MG63 (cell line): ENCODE data around the gene NFATC2. TPM values are rescaled to one million over a fixed set of nuclear protein-coding genes. Genes with fewer than 3 reads are reported as not detected.
"Not testable (repeated sequence)": the region's sequence is repeated elsewhere in the genome, so short reads cannot be mapped to it uniquely, and the experiment has no call there.

ENCODE experiments used
- DNase-seq: peaks from one replicate; pipeline ENCODE4 v3.0.0-alpha.2; 2020
- H3K27me3 ChIP-seq: fragments of 250-450 bp; sonication (Bioruptor Pico); 2 replicates; pipeline ENCODE4 v1.5.1; 2020; ENCODE audit warnings: mild to moderate bottlenecking, moderate library complexity
- H3K36me3 ChIP-seq: fragments of 250-450 bp; sonication (Bioruptor Pico); 2 replicates; pipeline ENCODE4 v1.5.1; 2020; ENCODE audit warnings: mild to moderate bottlenecking, moderate library complexity
- H3K4me3 ChIP-seq: fragments of 250-450 bp; sonication (Bioruptor Pico); 2 replicates; pipeline ENCODE4 v1.5.1; 2020; ENCODE audit warnings: mild to moderate bottlenecking, moderate library complexity
- H3K9me3 ChIP-seq: fragments of 250-450 bp; sonication (Bioruptor Pico); 2 replicates; pipeline ENCODE4 v1.5.1; 2020; ENCODE audit warnings: mild to moderate bottlenecking, moderate library complexity
- total RNA-seq: library from RNA; depleted of rRNA; stranded (reverse); fragments of >200 nt; shearing (Covaris generic); gene quantifications from 2 replicates; pipeline ENCODE4 v1.2.3, GENCODE V29; 2014; ENCODE audit warnings: low replicate concordance

NFATC2 gene
- total RNA-seq, 1 experiment from 2014 or later = not detected

DNA sequence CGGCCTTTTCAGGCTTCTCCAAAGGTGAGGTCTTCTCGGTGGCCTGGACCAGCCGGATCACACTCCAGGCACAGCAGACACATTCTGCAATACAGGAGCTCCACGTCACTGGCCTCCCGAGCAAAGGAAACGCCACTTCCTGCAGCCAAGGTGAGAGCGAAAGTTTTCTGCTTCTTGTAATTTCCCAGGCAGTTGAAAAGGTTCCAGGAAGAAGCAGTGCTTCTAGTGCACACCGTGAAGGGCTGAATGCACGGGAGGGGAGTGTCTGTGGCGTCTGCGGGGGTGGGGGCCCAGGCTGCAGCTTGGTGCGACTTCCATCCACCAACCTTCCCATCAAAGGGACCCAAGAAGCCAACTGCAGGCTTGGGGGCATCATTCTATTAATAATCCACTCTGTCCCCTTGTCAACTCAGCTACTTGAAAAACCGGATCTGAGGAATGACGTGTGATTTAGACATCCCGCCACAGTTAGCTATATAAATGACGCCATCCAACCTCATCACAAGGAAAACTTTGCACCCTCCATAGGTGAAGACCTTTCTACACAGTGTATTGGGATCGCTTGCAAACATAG is 61.1 kb downstream of the NFATC2 start:
- Histone ChIP-seq H3K27me3 (no peaks in the 10 kb centered on the region), H3K9me3 (peaks cover 5% of the 10 kb centered on the region; the same call in 1 of the 2 replicates), H3K4me3 (no peak overlapping the region), H3K36me3 (no peaks in the 10 kb centered on the region)
- DNase-seq = no peak

DNA sequence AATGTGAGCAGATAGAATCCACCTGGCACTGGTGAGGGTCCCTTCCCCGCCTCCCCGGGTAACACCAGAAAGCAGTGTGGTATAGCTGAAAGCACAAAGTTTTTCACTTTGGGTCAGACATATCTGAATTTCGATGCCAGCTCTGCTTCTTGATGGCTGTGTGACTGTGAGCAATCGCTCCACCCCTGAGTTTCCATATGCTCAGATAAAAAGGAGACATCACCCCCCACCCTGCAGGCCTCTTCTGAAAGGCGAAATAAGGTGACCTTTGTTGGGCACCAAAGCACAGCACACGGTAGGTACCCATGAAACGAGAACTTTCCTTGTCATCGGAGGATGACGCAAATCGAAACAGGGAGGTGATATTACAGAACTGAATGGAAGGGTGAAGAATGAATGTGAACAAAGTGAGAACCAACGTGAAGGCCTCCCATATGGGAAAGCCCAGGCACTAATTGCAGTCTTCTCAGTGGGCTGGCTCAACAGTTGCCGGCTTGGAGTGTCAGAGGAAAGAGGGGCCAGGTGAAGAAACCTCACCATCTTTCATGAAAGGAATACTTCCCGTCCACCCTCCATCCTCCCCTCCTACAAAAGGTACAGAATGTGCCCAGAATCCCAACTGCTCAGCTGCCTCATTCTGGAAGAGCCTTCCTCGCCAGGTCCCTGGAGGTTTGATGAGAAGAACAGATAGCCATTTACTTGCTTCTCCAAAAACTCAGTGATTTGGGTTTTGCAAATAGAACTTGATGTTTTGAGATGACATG is 61.8 kb downstream of the NFATC2 start:
- Histone ChIP-seq H3K4me3 (no peak overlapping the region), H3K9me3 (peaks cover 5% of the 10 kb centered on the region; the same call in 1 of the 2 replicates), H3K36me3 (no peaks in the 10 kb centered on the region), H3K27me3 (no peaks in the 10 kb centered on the region)
- no peak for DNase-seq

DNA sequence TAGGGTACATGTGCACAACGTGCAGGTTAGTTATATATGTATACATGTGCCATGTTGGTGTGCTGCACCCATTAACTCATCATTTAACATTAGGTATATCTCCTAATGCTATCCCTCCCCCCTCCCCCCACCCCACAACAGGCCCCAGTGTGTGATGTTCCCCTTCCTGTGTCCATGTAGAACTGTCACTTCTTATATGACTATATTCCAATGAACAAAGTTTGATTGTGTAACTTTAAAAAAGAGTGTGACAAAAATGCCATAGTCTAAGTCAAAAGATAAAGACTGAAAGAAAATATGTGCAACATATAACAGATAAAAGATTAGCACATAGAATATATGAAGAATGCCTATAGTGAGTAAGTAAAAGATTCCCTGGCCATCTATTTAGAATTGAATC is 66.4 kb downstream of the NFATC2 start:
- H3K27me3 ChIP-seq, H3K9me3 ChIP-seq, DNase-seq, H3K4me3 ChIP-seq, H3K36me3 ChIP-seq: not testable (repeated sequence)

DNA sequence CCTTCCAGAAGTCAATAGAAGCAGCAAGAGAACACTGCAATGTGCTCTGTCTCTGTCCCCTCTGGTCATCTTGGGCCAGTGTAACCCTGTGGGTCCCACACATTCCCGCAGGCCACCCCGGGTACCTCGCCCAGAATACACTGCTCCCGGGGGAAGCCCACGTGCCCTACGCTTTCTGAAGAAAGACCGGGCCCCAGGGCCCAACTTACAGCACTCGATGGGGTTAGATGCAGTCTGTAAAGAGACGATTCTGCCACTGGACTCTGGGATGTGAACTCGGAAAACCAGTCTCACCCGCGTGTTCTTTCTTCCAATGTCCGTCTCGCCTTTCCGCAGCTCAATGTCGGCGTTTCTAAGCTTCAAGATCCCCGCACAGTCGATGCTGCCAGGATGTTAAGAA is 68.7 kb downstream of the NFATC2 start:
- Histone ChIP-seq H3K36me3 (no peaks in the 10 kb centered on the region), H3K9me3 (peaks cover 5% of the 10 kb centered on the region; the same call in 1 of the 2 replicates), H3K27me3 (no peaks in the 10 kb centered on the region), H3K4me3 (no peak overlapping the region)
- no peak for DNase-seq

DNA sequence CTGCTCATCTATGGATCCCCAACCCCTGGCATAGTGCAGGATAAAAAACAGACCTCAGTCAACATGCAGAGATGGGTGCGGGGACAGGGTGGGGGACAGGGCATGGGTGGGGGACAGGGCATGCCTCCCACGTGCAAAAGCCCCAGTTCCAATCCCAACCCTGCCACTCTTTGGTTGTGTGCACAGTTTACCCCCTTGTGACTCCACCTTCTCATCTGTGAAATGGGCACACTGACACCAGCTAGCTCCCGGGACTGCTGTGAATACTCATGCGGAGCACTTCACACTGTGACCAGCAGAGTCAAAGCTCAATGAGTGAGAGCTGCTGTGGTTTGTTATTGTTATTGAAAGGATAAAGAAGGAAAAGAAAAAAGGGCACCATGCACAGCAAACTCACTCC is 69.3 kb downstream of the NFATC2 start:
- Histone ChIP-seq H3K27me3 (no peaks in the 10 kb centered on the region), H3K36me3 (no peaks in the 10 kb centered on the region)
- no peak for DNase-seq

DNA sequence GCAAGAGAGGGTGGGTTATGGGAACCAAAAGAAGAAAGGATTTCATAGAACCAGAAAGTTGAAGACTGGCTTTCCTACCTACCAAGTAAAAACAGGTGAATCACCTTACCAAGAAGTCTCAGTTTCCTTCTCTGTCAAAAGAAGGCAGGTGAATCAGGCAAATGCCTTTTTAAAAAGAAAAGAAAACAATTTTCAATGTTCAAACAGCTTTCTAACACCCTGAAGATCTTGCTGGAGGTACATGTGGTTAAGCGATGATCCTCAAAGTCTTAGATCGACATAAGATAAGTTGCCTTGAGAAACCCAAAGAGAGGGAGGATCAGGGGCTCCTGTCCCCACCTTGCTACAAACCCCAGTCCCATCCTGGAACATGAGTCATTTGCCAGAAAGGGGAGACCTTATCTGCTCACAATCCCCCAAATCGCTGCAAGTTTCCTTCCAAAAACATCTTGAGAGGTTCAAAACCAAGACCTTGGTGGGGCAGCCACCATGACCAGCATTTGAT is 71.6 kb downstream of the NFATC2 start:
- H3K36me3 ChIP-seq = no peaks in the 10 kb centered on the region
- DNase-seq = no peak
- no peaks in the 10 kb centered on the region for H3K27me3 ChIP-seq
- no peak overlapping the region for H3K4me3 ChIP-seq
- no peaks in the 10 kb centered on the region for H3K9me3 ChIP-seq

More for the DNA sequence above, 69.3 kb downstream of the NFATC2 start:
- peaks cover 5% of the 10 kb centered on the region; the same call in 1 of the 2 replicates for H3K9me3 ChIP-seq
- no peak overlapping the region for H3K4me3 ChIP-seq

DNA sequence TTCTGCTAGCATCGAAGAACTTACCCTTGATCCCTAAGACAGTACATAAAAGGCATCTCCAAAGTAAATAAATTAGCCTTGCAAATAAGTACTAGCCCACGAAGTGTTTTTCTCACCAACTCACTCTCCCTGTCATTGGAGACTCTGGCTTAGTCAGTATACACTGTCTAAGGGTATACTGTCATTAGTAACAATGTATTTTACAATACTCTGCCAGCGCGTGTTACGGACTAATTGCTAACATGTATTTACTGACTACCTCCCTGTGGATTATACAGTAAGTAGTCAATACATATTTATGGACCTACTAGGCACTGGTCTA is 72.1 kb downstream of the NFATC2 start:
- Histone ChIP-seq H3K27me3 (no peaks in the 10 kb centered on the region), H3K4me3 (no peak overlapping the region), H3K9me3 (no peaks in the 10 kb centered on the region), H3K36me3 (no peaks in the 10 kb centered on the region)
- no peak for DNase-seq

DNA sequence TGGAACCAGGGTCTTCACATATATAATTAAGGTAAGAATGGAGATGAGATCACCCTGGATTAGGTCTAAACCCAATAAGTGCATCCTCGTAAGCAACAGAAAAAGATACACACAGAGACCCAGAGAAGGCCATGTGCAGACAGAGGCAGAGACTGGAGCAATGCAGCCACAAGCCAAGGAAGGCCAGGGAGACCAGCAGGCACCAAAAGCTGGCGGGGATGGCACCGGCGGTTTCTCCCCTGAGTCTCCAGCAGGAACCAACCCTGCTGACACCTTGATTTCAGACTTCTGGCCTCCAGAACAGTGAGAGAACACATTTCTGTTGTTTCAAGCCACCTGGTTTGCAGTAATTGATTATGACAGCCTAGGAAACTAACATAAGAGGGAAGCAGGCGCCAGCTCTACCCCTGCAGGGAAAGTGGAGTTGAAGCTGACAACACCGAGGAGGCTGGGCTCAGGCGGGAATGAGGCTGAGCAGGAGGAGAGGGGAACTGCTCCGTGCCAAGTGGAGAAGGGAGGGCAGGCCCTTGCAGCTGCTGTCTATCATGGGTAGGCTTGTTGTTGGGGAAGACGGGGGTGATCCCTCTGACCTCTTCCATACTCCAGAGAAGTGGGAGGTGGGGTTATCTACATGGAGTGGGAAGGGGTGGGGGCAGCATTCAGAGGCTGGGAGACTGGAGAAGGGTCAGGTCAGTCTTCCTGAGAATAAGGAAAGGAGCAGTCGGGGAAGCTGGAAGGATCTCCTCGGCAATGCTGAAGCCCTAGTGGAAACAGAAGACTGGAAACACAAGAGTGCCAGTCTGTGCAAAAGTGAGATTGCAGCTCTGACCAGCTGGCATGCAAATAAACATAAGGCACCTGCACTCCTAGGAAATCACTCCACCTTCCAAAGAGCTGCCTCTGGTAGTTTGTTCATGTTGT is 72.7 kb downstream of the NFATC2 start:
- Histone ChIP-seq H3K4me3 (no peak overlapping the region), H3K36me3 (no peaks in the 10 kb centered on the region), H3K9me3 (no peaks in the 10 kb centered on the region), H3K27me3 (no peaks in the 10 kb centered on the region)
- DNase-seq = no peak

DNA sequence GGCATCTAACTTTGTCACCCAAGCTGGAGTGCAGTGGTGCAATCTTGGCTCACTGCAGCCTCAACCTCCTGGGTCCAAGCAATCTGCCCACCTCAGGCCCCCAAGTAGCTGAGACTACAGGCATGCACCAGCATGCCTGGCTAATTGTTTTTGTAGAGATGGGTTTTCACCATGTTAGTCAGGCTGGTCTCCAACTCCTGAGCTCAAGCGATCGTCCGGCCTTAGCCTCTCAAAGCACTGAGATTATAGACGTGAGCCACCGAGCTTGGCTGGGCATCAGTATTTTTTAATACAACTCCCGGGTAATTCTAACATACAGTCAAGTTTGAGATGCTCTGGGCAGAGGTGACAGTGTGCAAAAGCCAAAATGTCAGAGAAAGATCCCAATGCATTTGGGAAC is 73.5 kb downstream of the NFATC2 start:
- H3K4me3 ChIP-seq = no peak overlapping the region
- no peaks in the 10 kb centered on the region for H3K36me3 ChIP-seq
- no peaks in the 10 kb centered on the region for H3K27me3 ChIP-seq
- no peaks in the 10 kb centered on the region for H3K9me3 ChIP-seq
- no peak for DNase-seq

DNA sequence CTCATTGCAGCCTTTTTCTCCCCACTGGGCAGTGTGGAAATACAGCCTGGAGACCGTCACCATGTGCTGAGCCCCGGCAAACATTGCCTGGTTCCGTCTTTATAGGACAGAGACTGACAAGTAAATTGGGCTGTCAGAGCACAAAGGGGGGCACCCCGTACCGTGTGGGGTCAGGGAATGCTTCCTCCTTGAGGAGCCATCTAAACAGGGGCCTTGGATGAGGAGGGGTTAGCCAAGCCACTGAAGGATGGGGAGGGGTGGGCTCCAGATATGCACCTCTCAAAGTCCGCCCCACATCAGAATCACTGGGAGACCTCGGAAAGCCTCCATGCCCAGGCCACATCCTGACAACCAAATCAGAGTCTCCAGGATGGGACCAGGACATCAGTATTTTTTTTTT is 73.9 kb downstream of the NFATC2 start:
- no peaks in the 10 kb centered on the region for H3K27me3 ChIP-seq
- H3K36me3 ChIP-seq = no peaks in the 10 kb centered on the region
- no peak overlapping the region for H3K4me3 ChIP-seq
- no peak for DNase-seq
- H3K9me3 ChIP-seq = no peaks in the 10 kb centered on the region

DNA sequence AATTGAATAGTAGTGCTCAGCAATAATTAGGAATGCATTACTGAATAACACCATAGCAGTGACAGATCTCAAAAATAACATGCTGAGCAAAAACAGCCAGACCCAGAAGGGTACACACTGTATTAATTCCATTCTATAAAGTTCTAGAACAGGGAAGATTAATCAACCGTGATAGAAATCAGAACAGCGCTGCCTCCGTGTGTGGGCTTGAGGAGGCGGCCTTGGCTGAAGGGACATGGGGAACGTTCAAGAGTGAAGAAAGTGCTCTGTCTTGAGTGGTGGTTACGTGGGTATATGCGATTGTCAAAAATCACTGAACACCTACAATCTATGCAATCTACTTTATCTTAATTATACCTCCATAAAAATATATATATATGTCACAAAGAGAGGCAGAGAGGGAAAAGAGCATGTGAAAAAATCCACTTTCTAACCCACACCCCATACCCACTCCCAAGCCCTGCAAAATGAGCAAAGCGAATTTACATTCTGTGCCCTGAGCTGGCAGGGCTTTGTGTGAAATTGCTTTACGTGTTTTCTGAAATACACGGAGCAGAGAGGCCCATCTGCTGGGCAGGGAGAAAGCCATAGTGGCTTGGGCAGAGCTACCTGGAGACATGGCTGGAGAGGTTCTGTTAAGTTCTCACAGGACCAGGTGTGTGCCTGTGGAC is 74.4 kb downstream of the NFATC2 start:
- no peak overlapping the region for H3K4me3 ChIP-seq
- DNase-seq = no peak

DNA sequence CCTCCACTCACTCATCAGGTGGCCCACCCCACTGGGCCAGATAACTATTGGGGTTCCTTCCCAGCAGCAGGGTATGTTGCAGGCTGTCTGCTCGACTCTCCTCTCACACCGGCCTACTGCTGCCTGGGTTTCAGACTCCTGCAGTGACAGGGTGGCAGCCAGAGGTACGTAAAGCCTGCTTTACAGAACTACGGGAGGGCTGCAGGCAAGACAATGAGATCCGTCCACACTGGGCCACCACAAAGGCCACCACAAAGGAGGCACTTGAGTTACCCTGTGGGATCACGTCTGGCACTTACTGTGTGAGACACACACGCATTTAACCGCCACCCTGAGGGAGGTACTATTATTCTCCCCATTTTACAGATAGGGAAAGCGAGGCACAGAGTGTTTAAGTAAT is 78.5 kb downstream of the NFATC2 start:
- H3K9me3 ChIP-seq = no peaks in the 10 kb centered on the region
- H3K27me3 ChIP-seq = no peaks in the 10 kb centered on the region
- DNase-seq = no peak
- H3K4me3 ChIP-seq = no peak overlapping the region
- no peaks in the 10 kb centered on the region for H3K36me3 ChIP-seq

More for the DNA sequence above, 74.4 kb downstream of the NFATC2 start:
- Histone ChIP-seq H3K27me3 (no peaks in the 10 kb centered on the region), H3K9me3 (no peaks in the 10 kb centered on the region), H3K36me3 (no peaks in the 10 kb centered on the region)

DNA sequence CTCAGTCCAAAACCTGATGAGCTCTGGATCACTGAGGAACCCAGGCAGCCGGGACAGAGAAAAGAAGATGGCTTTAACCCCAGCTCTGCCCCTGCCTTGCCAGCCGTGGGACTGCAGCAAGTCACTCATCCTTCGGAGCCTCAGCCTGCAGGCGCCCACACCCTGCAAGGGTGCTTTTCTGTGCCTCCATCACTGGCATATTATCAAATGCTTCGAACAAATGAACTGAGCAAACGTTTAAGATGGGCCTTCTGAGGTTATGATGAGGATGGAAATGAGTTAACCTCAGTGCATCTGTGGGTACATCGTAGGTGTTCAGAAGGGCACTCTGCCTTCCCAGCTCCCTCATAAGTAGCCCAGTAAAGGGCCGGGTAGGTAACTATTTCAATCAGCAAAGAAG is 79.0 kb downstream of the NFATC2 start:
- Histone ChIP-seq H3K27me3 (no peaks in the 10 kb centered on the region), H3K9me3 (no peaks in the 10 kb centered on the region), H3K4me3 (no peak overlapping the region), H3K36me3 (no peaks in the 10 kb centered on the region)
- DNase-seq = no peak

DNA sequence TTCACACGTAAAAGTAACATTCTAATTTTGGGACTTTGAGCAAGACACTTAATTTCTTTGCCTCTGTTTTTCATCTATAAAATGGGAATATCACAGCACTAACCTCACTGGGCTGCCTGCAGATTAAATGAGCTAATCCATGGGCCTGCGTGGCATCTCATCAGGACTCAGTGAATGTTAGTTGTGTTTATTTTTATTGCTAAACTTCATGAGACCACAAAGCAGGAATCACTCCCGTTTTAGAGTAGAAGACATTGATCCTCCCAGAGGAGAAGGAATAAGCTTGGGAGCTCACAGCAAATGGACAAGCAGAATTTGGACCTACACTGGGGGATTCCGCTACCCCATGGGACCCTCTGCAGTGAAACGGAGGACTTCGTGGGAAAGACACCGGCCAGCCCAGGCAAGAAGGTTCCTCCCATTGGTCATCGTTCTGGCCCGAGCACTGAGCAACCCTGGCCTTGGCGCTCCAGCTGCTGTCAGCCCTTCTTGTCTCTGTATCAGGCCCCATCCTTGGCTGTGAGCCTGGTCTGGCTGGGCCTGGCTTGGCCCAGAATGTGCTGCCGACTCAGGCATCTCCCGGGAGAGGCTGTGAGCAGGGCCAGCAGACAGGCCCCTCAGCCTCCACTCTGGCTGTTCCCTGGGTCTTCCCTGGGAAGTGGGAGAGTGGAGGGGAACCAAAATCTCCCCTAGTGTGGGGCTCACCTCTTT is 79.8 kb downstream of the NFATC2 start:
- H3K27me3 ChIP-seq = no peaks in the 10 kb centered on the region
- no peaks in the 10 kb centered on the region for H3K9me3 ChIP-seq
- DNase-seq = peak; percentile 94

DNA sequence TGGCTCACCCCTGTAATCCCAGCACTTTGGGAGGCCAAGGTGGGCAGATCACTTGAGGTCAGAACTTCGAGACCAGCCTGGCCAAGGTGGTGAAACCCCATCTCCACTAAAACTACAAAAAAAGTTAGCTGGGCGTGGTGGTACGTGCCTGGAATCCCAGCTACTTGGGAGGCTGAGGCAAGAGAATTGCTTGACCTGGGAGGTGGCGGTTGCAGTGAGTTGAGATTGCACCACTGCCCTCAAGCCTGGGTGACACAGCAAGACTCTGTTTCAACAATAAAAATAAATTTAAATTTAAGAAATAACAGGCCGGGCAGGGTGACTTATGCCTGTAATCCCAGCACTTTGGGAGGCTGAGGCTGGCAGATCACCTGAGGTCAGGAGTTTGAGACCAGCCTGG is 80.7 kb downstream of the NFATC2 start:
- H3K4me3 ChIP-seq, DNase-seq, H3K9me3 ChIP-seq, H3K36me3 ChIP-seq, H3K27me3 ChIP-seq: not testable (repeated sequence)

More for the DNA sequence above, 79.8 kb downstream of the NFATC2 start:
- H3K4me3 ChIP-seq = no peak overlapping the region
- no peaks in the 10 kb centered on the region for H3K36me3 ChIP-seq

DNA sequence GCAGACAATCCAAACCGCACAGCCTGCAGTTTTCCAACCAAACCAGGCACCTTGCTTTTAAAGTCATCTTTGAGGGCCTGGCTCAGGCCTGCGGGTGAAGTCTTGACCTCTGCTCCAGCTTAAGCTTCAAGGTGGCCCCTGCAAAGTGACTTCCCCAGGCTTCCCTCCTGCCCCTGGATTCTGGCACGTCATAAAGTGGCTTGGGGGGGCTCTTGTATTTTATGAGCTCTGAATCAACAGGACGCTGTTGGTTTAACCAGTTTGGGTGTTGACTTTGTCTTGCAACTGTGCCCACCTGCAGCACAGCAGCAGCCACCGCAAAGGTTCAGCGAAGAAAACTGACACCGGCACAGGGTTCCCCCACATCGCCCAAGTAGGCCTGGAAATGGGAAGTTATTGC is 81.2 kb downstream of the NFATC2 start:
- H3K4me3 ChIP-seq = no peak overlapping the region
- H3K9me3 ChIP-seq = no peaks in the 10 kb centered on the region
- no peaks in the 10 kb centered on the region for H3K27me3 ChIP-seq
- no peaks in the 10 kb centered on the region for H3K36me3 ChIP-seq
- no peak for DNase-seq
